HG03066 (cell line): ENCODE data around the gene PUM2.

Experiments used
- ATAC-seq: cut with Tn5 transposase; IDR thresholded peaks from one replicate; pipeline ENCODE4 v1.9.1; 2021; ENCODE audit warnings: low read depth; ENCODE audit not compliant: unreplicated experiment

PUM2 gene

GRCh38 chr2:20348542-20348941 lies 2.1 kb downstream of the PUM2 start:
- no peak for ATAC-seq

GRCh38 chr2:20346565-20347381 lies 3.9 kb downstream of the PUM2 start:
- no peak for ATAC-seq

GRCh38 chr2:20343128-20343527 lies 7.5 kb downstream of the PUM2 start:
- ATAC-seq = no peak

GRCh38 chr2:20339012-20339411 lies 11.6 kb downstream of the PUM2 start:
- no peak for ATAC-seq

GRCh38 chr2:20334605-20335203 lies 15.9 kb downstream of the PUM2 start:
- ATAC-seq = no peak

GRCh38 chr2:20333738-20334137 lies 16.9 kb downstream of the PUM2 start:
- ATAC-seq = no peak

- no peak for ATAC-seq
These were observed 20.5 kb downstream of the PUM2 start for GRCh38 chr2:20330192-20330591.

- no peak for ATAC-seq
These were observed 23.3 kb downstream of the PUM2 start for GRCh38 chr2:20327370-20327769.

GRCh38 chr2:20326163-20326780 lies 24.4 kb downstream of the PUM2 start:
- peak; percentile 71 for ATAC-seq

GRCh38 chr2:20322527-20323300 lies 27.9 kb downstream of the PUM2 start:
- ATAC-seq = no peak

GRCh38 chr2:20317690-20318089 lies 33.0 kb downstream of the PUM2 start:
- ATAC-seq = no peak

GRCh38 chr2:20317197-20317596 lies 33.4 kb downstream of the PUM2 start:
- ATAC-seq = no peak

- no peak for ATAC-seq
These were observed 35.8 kb downstream of the PUM2 start for GRCh38 chr2:20314562-20315501.

GRCh38 chr2:20313659-20314058 lies 37.0 kb downstream of the PUM2 start:
- ATAC-seq = no peak

GRCh38 chr2:20309001-20309400 lies 41.6 kb downstream of the PUM2 start:
- ATAC-seq = no peak

- ATAC-seq = no peak
These were observed 43.3 kb downstream of the PUM2 start for GRCh38 chr2:20307311-20307710.

GRCh38 chr2:20304411-20304810 lies 46.2 kb downstream of the PUM2 start:
- ATAC-seq = no peak

GRCh38 chr2:20303966-20304365 lies 46.7 kb downstream of the PUM2 start:
- no peak for ATAC-seq

- ATAC-seq = no peak
These were observed 48.6 kb downstream of the PUM2 start for GRCh38 chr2:20302019-20302418.

GRCh38 chr2:20300656-20301055 lies 50.0 kb downstream of the PUM2 start:
- ATAC-seq = no peak
